Mesenchymal stem cell (in vitro differentiated cells and primary cell): ENCODE results near the gene ITSN1.

Experiments
- DNase-seq: peaks from one replicate; pipeline ENCODE4 v3.0.0-alpha.2; 2013
- H2AFZ ChIP-seq: one replicate; pipeline ENCODE4 v1.6.1; 2013; ENCODE audit warnings: low read depth, mild to moderate bottlenecking, control low read depth, inconsistent platforms, low read length, moderate library complexity
- H2AK5ac ChIP-seq: 2 replicates; pipeline ENCODE4 v1.6.1; 2013; ENCODE audit warnings: low read length, moderate library complexity, mild to moderate bottlenecking, inconsistent platforms; ENCODE audit not compliant: severe bottlenecking
- H2BK120ac ChIP-seq: one replicate; pipeline ENCODE4 v1.6.1; 2013; ENCODE audit warnings: low read depth, mild to moderate bottlenecking, inconsistent platforms, low read length, moderate library complexity
- H2BK12ac ChIP-seq, 2 experiments: one replicate each; pipeline ENCODE4 v1.6.1; 2013; ENCODE audit warnings: inconsistent platforms in 2 of 2, low read length in 2 of 2, mild to moderate bottlenecking in 2 of 2, moderate library complexity in 2 of 2, control low read depth in 1 of 2
- H2BK15ac ChIP-seq: one replicate; pipeline ENCODE4 v1.6.1; 2013; ENCODE audit warnings: mild to moderate bottlenecking, low read depth, inconsistent platforms; ENCODE audit not compliant: poor library complexity, severe bottlenecking
- H2BK5ac ChIP-seq: 2 replicates; pipeline ENCODE4 v1.6.1; 2013; ENCODE audit warnings: low read depth, mild to moderate bottlenecking, low read length, control low read depth, inconsistent platforms; ENCODE audit not compliant: poor library complexity, severe bottlenecking
- H3K14ac ChIP-seq, 2 experiments: one replicate each; pipeline ENCODE4 v1.6.1; 2013; ENCODE audit warnings: inconsistent platforms in 2 of 2, low read length in 2 of 2, control low read depth in 1 of 2, mild to moderate bottlenecking in 1 of 2, moderate library complexity in 1 of 2
- H3K18ac ChIP-seq, 2 experiments: one replicate each; pipeline ENCODE4 v1.6.1; 2013; ENCODE audit warnings: inconsistent platforms in 2 of 2, low read length in 2 of 2, control low read depth in 1 of 2, low read depth in 1 of 2, mild to moderate bottlenecking in 1 of 2
- H3K23ac ChIP-seq, 2 experiments: one replicate each; pipeline ENCODE4 v1.6.1; 2013; ENCODE audit warnings: inconsistent platforms in 2 of 2, low read length in 2 of 2, mild to moderate bottlenecking in 2 of 2, moderate library complexity in 2 of 2, control low read depth in 1 of 2
- H3K27ac ChIP-seq: 2 replicates; pipeline ENCODE4 v1.5.1; 2013; ENCODE audit warnings: mild to moderate bottlenecking, moderate library complexity, low read length, control low read depth, inconsistent platforms; ENCODE audit not compliant: poor library complexity, severe bottlenecking
- H3K27me3 ChIP-seq, 2 experiments: 2 replicates each; pipeline versions ENCODE4 v1.6.1 to v1.7.0; 2013; ENCODE audit warnings: low read length in 2 of 2, mild to moderate bottlenecking in 2 of 2, moderate library complexity in 2 of 2, control low read depth in 1 of 2, inconsistent platforms in 1 of 2; ENCODE audit not compliant: control insufficient read depth in 1 of 2, insufficient read depth in 1 of 2
- H3K36me3 ChIP-seq, 2 experiments: 2 replicates each; pipeline versions ENCODE4 v1.6.1 to v1.7.0; 2013; ENCODE audit warnings: low read length in 2 of 2, control low read depth in 1 of 2, inconsistent platforms in 1 of 2, low read depth in 1 of 2, mild to moderate bottlenecking in 1 of 2; ENCODE audit not compliant: insufficient read depth in 2 of 2, control insufficient read depth in 1 of 2
- H3K4ac ChIP-seq, 2 experiments: one replicate each; pipeline ENCODE4 v1.6.1; 2013; ENCODE audit warnings: inconsistent platforms in 2 of 2, low read length in 2 of 2, mild to moderate bottlenecking in 2 of 2, moderate library complexity in 2 of 2, control low read depth in 1 of 2, low read depth in 1 of 2
- H3K4me1 ChIP-seq: 2 replicates; pipeline ENCODE4 v1.6.1; 2013; ENCODE audit warnings: low read depth, low read length, control low read depth; ENCODE audit not compliant: control insufficient read depth, insufficient read depth
- H3K4me2 ChIP-seq: 2 replicates; pipeline ENCODE4 v1.6.1; 2013; ENCODE audit warnings: low read length, mild to moderate bottlenecking, inconsistent platforms; ENCODE audit not compliant: poor library complexity, severe bottlenecking
- H3K4me3 ChIP-seq, 2 experiments: 2 replicates each; pipeline versions ENCODE4 v1.5.1 to v1.7.0; 2013; ENCODE audit warnings: low read length in 2 of 2, mild to moderate bottlenecking in 2 of 2, control low read depth in 1 of 2, low read depth in 1 of 2; ENCODE audit not compliant: insufficient read depth in 1 of 2
- H3K79me1 ChIP-seq: replicated peaks from 2 replicates; pipeline ENCODE4 v1.6.1; 2013; ENCODE audit warnings: mild to moderate bottlenecking, control low read depth, low read length, inconsistent platforms; ENCODE audit not compliant: poor library complexity, severe bottlenecking
- H3K9ac ChIP-seq: 2 replicates; pipeline ENCODE4 v1.7.0; 2013; ENCODE audit warnings: mild to moderate bottlenecking, low read length, moderate library complexity
- H3K9me3 ChIP-seq: 2 replicates; pipeline ENCODE4 v1.7.0; 2013; ENCODE audit warnings: mild to moderate bottlenecking, low read length; ENCODE audit not compliant: control insufficient read depth
- H4K8ac ChIP-seq: one replicate; pipeline ENCODE4 v1.6.1; 2013; ENCODE audit warnings: inconsistent platforms, mild to moderate bottlenecking, low read length, moderate library complexity
- H4K91ac ChIP-seq: one replicate; pipeline ENCODE4 v1.6.1; 2013; ENCODE audit warnings: mild to moderate bottlenecking, low read length, inconsistent platforms
- WGBS: methylation state at CpG from one replicate; pipeline ENCODE4 v1.1.7; 2013; ENCODE audit warnings: mixed read lengths; 5-methylcytosine and 5-hydroxymethylcytosine counted together

ITSN1 gene

DNA sequence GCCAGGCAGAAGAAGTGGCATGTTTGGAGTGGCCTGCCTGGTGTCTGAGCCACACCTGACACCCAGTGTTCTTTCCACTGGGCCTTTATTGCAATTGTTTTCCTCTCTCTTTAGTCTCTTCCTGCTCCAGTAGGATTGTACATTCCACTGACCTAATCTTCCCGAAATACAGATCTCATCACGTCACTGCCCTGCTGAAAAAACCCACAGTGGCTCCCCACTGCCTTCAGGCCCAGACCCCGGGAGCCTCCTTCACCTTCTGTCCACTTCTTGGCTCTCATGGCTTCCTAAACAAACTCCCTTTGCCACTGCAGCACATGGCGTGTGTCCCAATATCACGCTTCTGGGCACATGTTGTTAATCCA is 298.6 kb downstream of the ITSN1 start:
- peak overlapping the region; percentile 66 for H4K8ac ChIP-seq
- H3K4ac ChIP-seq, result peak overlapping the region; percentile 25 to 68
- no peak overlapping the region for H3K4me3 ChIP-seq
- H2BK120ac ChIP-seq, result peak overlapping the region; percentile 50
- H2AFZ ChIP-seq, result no peak overlapping the region
- 38% methylated on average over 5 of the region's 5 CpGs for WGBS
- H2AK5ac ChIP-seq, result peak overlapping the region; percentile 90
- no peak overlapping the region for H2BK15ac ChIP-seq
- no peaks in the 10 kb centered on the region for H3K27me3 ChIP-seq
- H3K27ac ChIP-seq, result peak overlapping the region; percentile 94
- peak overlapping the region; percentile 9 for H3K4me2 ChIP-seq
- peak; percentile 90 for DNase-seq
- peaks cover 10% of the 10 kb centered on the region for H3K4me1 ChIP-seq
- peaks cover 3% of the 10 kb centered on the region for H3K9me3 ChIP-seq
- H3K79me1 ChIP-seq, result no peaks in the 10 kb centered on the region
- peak overlapping the region in 1 of 2 experiments; percentile 65 for H3K14ac ChIP-seq
- peak overlapping the region; percentile 12 for H4K91ac ChIP-seq
- H2BK12ac ChIP-seq, result peak overlapping the region; percentile 75 to 80
- no peaks in the 10 kb centered on the region for H3K36me3 ChIP-seq
- peak overlapping the region; percentile 73 for H3K9ac ChIP-seq
- peak overlapping the region; percentile 84 for H2BK5ac ChIP-seq
- peak overlapping the region in 1 of 2 experiments; percentile 42 for H3K23ac ChIP-seq
- peak overlapping the region; percentile 14 to 87 for H3K18ac ChIP-seq

DNA sequence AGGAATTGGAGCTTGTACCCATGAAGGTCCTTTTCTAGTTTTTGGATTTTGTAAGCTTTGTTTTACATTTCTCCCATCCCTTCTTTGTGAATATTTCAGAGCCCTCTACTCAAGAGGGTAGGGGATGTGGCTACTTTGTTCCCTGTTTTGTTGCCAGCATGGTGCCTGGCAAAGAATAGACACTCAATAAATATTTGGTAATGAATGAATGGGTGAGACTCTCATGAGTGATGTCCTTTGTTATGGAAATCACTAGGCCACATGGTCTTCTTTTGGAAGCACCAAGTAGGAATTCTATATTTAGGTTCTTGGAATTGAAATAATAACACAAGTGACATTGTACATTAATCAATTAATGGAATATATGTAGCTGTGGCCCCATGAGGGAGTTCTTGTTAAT is 300.1 kb downstream of the ITSN1 start:
- no peaks in the 10 kb centered on the region for H3K79me1 ChIP-seq
- H4K91ac ChIP-seq, result no peak overlapping the region
- H3K18ac ChIP-seq, result peak overlapping the region in 1 of 2 experiments; percentile 48
- H3K4me3 ChIP-seq, result no peak overlapping the region
- no peaks in the 10 kb centered on the region for H3K27me3 ChIP-seq
- H3K4ac ChIP-seq, result no peak overlapping the region
- no peak overlapping the region for H3K9ac ChIP-seq
- no peak overlapping the region for H2BK12ac ChIP-seq
- H2BK15ac ChIP-seq, result no peak overlapping the region
- H3K27ac ChIP-seq, result no peak overlapping the region
- H3K4me2 ChIP-seq, result no peak overlapping the region
- H3K14ac ChIP-seq, result no peak overlapping the region
- H2AK5ac ChIP-seq, result peak overlapping the region; percentile 96
- no peak overlapping the region for H2BK5ac ChIP-seq
- H2AFZ ChIP-seq, result peak overlapping the region; percentile 51
- no peak overlapping the region for H2BK120ac ChIP-seq
- H3K4me1 ChIP-seq, result peaks cover 14% of the 10 kb centered on the region
- H4K8ac ChIP-seq, result no peak overlapping the region
- no peak overlapping the region for H3K23ac ChIP-seq
- H3K36me3 ChIP-seq, result no peaks in the 10 kb centered on the region
- DNase-seq, result no peak
- H3K9me3 ChIP-seq, result peaks cover 3% of the 10 kb centered on the region

DNA sequence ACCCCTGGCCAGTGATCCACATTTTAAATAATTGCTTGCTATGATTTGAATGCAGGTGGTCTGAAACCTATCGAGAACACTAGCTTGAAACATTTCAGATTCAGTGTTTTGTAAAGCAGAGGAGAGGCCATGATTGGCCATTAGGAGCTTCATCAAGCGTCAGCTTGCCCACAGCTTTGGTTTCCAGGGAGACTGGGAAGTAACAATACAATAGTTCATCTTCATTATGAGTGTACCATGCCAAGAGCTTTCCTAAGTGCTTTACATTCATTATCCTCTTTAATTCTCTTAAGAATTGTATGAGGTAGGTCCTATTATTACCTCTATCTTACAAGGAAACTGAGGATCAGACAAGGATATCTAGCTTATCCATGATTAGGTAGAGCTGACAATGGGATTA is 301.0 kb downstream of the ITSN1 start:
- H3K4me3 ChIP-seq, result no peak overlapping the region
- H2BK5ac ChIP-seq, result no peak overlapping the region
- H3K4me2 ChIP-seq, result no peak overlapping the region
- H2BK15ac ChIP-seq, result no peak overlapping the region
- no peaks in the 10 kb centered on the region for H3K79me1 ChIP-seq
- no peaks in the 10 kb centered on the region for H3K27me3 ChIP-seq
- H3K36me3 ChIP-seq, result no peaks in the 10 kb centered on the region
- no peak overlapping the region for H4K8ac ChIP-seq
- no peak overlapping the region for H2AFZ ChIP-seq
- no peak overlapping the region for H2BK12ac ChIP-seq
- WGBS, result 89% methylated on average over 2 of the region's 2 CpGs
- H4K91ac ChIP-seq, result no peak overlapping the region
- no peak overlapping the region for H3K18ac ChIP-seq
- no peak overlapping the region for H3K9ac ChIP-seq
- H3K4me1 ChIP-seq, result peaks cover 18% of the 10 kb centered on the region
- DNase-seq, result no peak
- no peak overlapping the region for H2BK120ac ChIP-seq
- no peak overlapping the region for H3K27ac ChIP-seq
- H3K4ac ChIP-seq, result no peak overlapping the region
- no peak overlapping the region for H3K14ac ChIP-seq
- H2AK5ac ChIP-seq, result no peak overlapping the region
- peaks cover 3% of the 10 kb centered on the region for H3K9me3 ChIP-seq
- no peak overlapping the region for H3K23ac ChIP-seq

DNA sequence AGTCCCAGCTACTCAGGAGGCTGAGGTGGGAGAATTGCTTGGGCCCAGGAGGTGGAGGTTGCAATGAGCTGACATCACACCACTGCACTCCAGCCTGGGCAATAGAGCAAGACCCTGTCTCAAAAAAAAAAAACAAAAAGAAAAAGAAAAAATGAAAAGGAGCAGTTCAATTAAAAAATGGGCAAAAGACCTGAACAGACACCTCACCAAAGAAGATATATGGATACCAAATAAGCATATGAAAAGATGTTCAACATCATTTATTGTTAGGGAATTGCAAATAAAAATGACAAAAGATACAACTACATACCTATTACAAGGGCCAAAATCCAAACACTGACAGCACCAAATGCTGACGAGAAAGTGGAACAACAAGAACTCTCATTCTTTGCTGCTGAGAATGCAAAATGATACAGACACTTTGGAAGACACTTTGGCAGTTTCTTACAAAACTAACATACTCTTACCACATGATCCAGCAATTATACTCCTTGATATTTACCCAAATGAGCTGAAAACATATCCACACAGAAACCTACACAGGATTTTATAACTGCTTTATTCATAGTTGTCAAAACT is 302.0 kb downstream of the ITSN1 start:
- 92% methylated on average over 1 of the region's 1 CpG for WGBS

More for the DNA sequence above, 302.0 kb downstream of the ITSN1 start:
- Histone ChIP-seq H4K8ac (no peak overlapping the region), H3K27me3 (no peaks in the 10 kb centered on the region), H2BK12ac (no peak overlapping the region), H3K4me3 (no peak overlapping the region), H4K91ac (no peak overlapping the region), H2BK5ac (no peak overlapping the region), H3K9ac (no peak overlapping the region), H3K4ac (no peak overlapping the region), H3K79me1 (no peaks in the 10 kb centered on the region), H3K36me3 (no peaks in the 10 kb centered on the region), H2BK15ac (no peak overlapping the region), H3K14ac (no peak overlapping the region), H2AFZ (no peak overlapping the region), H3K18ac (no peak overlapping the region), H3K4me1 (peaks cover 25% of the 10 kb centered on the region), H2BK120ac (no peak overlapping the region), H3K4me2 (no peak overlapping the region), H3K9me3 (peaks cover 3% of the 10 kb centered on the region), H3K27ac (no peak overlapping the region), H2AK5ac (no peak overlapping the region), H3K23ac (no peak overlapping the region)
- DNase-seq, result no peak
